ENCODE data around the gene CLDN24. TPM values are rescaled to one million over a fixed set of nuclear protein-coding genes. Genes with fewer than 3 reads are reported as not detected.

The CLDN24 gene
- total RNA-seq, 4 donors from 2014 or later = not detected

DNA sequence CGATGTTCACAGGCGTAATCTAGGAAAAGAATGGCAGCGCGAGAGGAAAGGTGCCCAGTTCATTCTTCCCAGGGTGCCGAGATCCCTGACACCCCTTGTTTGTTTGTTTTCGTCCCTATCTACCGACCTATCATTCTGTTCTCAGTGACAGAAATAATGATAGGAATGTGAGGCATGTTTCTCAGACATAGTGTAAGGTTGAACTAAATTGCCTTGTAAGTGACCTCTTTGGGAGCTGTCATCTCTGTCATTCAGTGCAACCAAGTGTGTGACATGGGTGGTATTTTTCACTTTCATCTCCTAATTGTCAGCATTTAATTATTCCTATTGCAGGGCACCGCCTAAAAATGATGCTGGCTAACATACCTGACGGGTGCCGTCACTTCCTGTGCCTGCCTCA is 26.5 kb downstream of the CLDN24 start:
- TF ChIP-seq POLR2A (IDR thresholded peaks at IDR 0.05) (no peak), POLR2AphosphoS5 (IDR thresholded peaks at IDR 0.05) (no peak), EP300 (IDR thresholded peaks at IDR 0.05) (no peak)
- TF ChIP-seq, protein P1, sequence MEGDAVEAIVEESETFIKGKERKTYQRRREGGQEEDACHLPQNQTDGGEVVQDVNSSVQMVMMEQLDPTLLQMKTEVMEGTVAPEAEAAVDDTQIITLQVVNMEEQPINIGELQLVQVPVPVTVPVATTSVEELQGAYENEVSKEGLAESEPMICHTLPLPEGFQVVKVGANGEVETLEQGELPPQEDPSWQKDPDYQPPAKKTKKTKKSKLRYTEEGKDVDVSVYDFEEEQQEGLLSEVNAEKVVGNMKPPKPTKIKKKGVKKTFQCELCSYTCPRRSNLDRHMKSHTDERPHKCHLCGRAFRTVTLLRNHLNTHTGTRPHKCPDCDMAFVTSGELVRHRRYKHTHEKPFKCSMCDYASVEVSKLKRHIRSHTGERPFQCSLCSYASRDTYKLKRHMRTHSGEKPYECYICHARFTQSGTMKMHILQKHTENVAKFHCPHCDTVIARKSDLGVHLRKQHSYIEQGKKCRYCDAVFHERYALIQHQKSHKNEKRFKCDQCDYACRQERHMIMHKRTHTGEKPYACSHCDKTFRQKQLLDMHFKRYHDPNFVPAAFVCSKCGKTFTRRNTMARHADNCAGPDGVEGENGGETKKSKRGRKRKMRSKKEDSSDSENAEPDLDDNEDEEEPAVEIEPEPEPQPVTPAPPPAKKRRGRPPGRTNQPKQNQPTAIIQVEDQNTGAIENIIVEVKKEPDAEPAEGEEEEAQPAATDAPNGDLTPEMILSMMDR (IDR thresholded peaks at IDR 0.05) = no peak
- Histone ChIP-seq H3K27me3 (no peaks in the 10 kb centered on the region), H3K9me3 (no peaks in the 10 kb centered on the region), H3K4me1 (no peaks in the 10 kb centered on the region), H3K4me3 (no peak overlapping the region), H3K27ac (no peak overlapping the region), H3K36me3 (peaks cover 12% of the 10 kb centered on the region)
- WGBS = 94% methylated on average over 10 of the region's 10 CpGs
- no peak for DNase-seq (ENCODE audit: low spot score in 2 of 2)

DNA sequence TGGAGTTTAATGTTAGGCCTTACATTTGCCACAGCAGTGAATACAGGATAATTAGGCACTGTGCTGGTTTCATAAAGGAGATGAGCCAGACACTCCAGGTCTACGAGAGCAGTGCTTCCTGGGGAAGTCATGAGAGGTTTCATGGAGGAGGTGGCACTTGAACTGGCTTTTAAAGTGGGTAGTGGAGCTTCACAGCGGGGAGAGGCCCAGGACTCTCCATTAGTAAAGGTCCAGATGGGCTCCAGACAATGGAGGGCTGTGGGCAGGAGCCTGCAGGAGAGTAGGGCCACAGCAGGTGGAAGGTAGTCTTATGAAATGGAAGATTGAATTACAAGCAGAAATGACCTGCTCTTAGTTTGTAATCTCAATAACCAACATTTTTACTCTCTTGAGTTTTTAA is 31.2 kb downstream of the CLDN24 start:
- TF ChIP-seq POLR2A (IDR thresholded peaks at IDR 0.05) = no peak
- TF ChIP-seq, protein P1 (IDR thresholded peaks at IDR 0.05) = no peak

DNA sequence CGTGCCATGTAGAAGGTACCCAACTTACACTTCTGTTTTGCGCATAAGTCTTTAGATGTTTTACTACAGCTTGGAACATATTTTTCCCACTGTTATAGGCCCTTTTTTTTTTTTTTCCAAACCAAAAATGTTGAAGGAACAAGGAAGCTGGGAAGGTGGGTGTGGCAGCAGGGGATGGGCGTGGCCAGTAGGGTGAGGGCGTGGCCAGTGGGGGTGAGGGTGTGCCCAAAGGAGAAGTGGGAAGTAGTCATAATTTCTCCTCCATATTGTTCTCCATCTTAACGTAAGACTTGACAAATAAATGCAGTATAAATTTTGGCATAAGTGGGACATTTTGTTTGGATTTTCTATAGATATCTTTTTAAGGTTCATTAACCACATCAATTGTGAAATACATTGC is 32.5 kb downstream of the CLDN24 start:
- Histone ChIP-seq H3K27ac (no peak overlapping the region), H3K4me1 (no peaks in the 10 kb centered on the region), H3K27me3 (no peaks in the 10 kb centered on the region), H3K9me3 (no peaks in the 10 kb centered on the region), H3K4me3 (no peak overlapping the region), H3K36me3 (peaks cover 51% of the 10 kb centered on the region)
- DNase-seq (ENCODE audit: low spot score in 2 of 2) = no peak
- TF ChIP-seq POLR2A (IDR thresholded peaks at IDR 0.05) = no peak
- TF ChIP-seq POLR2AphosphoS5 (IDR thresholded peaks at IDR 0.05) = no peak
- TF ChIP-seq EP300 (IDR thresholded peaks at IDR 0.05) = no peak
- TF ChIP-seq, protein P1 (IDR thresholded peaks at IDR 0.05) = no peak
- WGBS = 92% methylated on average over 5 of the region's 5 CpGs

More for the DNA sequence above, 31.2 kb downstream of the CLDN24 start:
- no peaks in the 10 kb centered on the region for H3K27me3 ChIP-seq
- no peak overlapping the region for H3K27ac ChIP-seq
- H3K36me3 ChIP-seq = peaks cover 46% of the 10 kb centered on the region
- H3K4me1 ChIP-seq = no peaks in the 10 kb centered on the region
- WGBS = 86% methylated on average over 2 of the region's 2 CpGs
- no peak overlapping the region for H3K4me3 ChIP-seq
- H3K9me3 ChIP-seq = no peaks in the 10 kb centered on the region
- DNase-seq (ENCODE audit: low spot score in 2 of 2) = no peak

DNA sequence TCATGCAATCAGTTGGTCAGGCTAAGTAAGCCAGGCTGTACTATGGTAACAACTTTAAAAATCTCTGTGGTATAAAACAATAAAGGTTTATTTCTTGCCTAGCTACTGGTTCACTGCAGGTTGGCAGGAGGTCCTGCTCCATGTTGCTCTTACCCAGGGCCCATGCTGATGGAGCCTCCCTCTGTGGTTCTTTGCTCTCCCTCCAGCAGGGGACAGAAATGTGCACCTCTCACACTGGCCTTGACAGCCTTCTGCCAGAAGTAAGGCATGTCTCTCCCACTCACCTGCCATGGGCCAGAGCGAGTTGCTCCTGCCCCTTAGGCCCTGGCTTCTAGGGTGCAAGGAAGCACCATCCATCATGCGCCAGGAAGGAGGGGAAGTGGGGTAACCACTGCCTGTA is 33.3 kb downstream of the CLDN24 start:
- WGBS = 100% methylated on average over 2 of the region's 2 CpGs
- TF ChIP-seq POLR2AphosphoS5 (IDR thresholded peaks at IDR 0.05) (no peak), EP300 (IDR thresholded peaks at IDR 0.05) (no peak), POLR2A (IDR thresholded peaks at IDR 0.05) (no peak)
- TF ChIP-seq, protein P1 (IDR thresholded peaks at IDR 0.05) = no peak
- Histone ChIP-seq H3K4me3 (no peak overlapping the region), H3K4me1 (no peaks in the 10 kb centered on the region), H3K9me3 (no peaks in the 10 kb centered on the region), H3K27ac (no peak overlapping the region), H3K36me3 (peaks cover 57% of the 10 kb centered on the region), H3K27me3 (no peaks in the 10 kb centered on the region)
- DNase-seq (ENCODE audit: low spot score in 2 of 2) = no peak

DNA sequence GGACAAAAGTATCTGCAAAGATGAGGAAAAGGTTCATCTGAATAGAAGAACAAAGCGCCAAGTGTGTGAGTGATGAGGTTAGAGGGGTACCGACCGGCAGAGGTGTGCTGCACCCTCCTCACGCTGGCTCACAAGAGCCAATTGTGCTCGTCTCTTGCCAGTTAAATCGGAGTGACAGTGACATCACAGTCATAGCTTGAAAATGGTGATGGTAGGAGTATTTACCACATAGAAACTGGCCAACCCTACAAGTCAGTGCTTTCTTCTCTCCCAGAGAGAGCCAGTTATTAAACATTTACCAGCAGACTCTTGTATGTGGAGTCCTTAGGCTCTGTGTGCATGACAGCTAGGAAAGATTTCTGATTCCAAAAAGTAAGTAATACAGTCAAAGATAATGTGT is 34.5 kb downstream of the CLDN24 start:
- TF ChIP-seq POLR2A (IDR thresholded peaks at IDR 0.05) (no peak), POLR2AphosphoS5 (IDR thresholded peaks at IDR 0.05) (no peak), EP300 (IDR thresholded peaks at IDR 0.05) (no peak)
- no peaks in the 10 kb centered on the region for H3K27me3 ChIP-seq
- H3K4me3 ChIP-seq = no peak overlapping the region
- WGBS = 89% methylated on average over 6 of the region's 6 CpGs
- no peaks in the 10 kb centered on the region for H3K9me3 ChIP-seq
- no peaks in the 10 kb centered on the region for H3K4me1 ChIP-seq
- peaks cover 65% of the 10 kb centered on the region for H3K36me3 ChIP-seq
- H3K27ac ChIP-seq = no peak overlapping the region
- no peak for DNase-seq (ENCODE audit: low spot score in 2 of 2)

DNA sequence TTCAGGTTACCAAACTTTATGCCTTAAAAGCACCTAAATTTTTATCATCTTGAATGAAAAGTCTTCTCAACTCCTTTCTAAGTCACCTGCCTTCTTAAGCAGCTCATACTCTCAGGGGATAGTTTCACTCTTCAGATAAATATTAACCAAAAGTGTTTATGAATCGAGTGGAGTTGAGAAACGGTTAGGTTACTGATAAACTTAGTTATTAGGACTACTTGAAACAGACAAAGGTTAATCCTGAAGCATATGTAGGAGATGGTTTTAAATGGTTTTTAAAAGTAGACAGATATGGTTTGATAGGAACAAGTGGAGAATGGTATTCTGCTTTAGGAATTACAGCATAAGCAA is 34.9 kb downstream of the CLDN24 start:
- Histone ChIP-seq H3K27ac (no peak overlapping the region), H3K27me3 (no peaks in the 10 kb centered on the region), H3K4me1 (no peaks in the 10 kb centered on the region), H3K9me3 (no peaks in the 10 kb centered on the region), H3K4me3 (no peak overlapping the region), H3K36me3 (peaks cover 69% of the 10 kb centered on the region)
- no peak for TF ChIP-seq EP300 (IDR thresholded peaks at IDR 0.05)
- no peak for TF ChIP-seq POLR2A (IDR thresholded peaks at IDR 0.05)
- TF ChIP-seq, protein P1 (IDR thresholded peaks at IDR 0.05) = no peak
- TF ChIP-seq POLR2AphosphoS5 (IDR thresholded peaks at IDR 0.05) = no peak
- DNase-seq (ENCODE audit: low spot score in 2 of 2) = no peak
- 96% methylated on average over 2 of the region's 2 CpGs for WGBS
